Progenitor cell of endocrine pancreas (in vitro differentiated cells): ENCODE measurements around the gene RPL21. TPM values are rescaled to one million over a fixed set of nuclear protein-coding genes. Genes with fewer than 3 reads are reported as not detected.
A peak's percentile ranks its signal among the peaks of the same experiment; 100 is the strongest.

ENCODE experiments used
- DNase-seq: peaks from one replicate; pipeline ENCODE4 v3.0.0; 2021; ENCODE audit warnings: low spot score; ENCODE audit not compliant: unreplicated experiment
- H3K27ac Mint-ChIP-seq: 2 replicates; pipeline ENCODE4 v1.8.0; 2021; ENCODE audit warnings: mild to moderate bottlenecking, moderate library complexity, mixed read lengths
- H3K27me3 Mint-ChIP-seq: 2 replicates; pipeline ENCODE4 v1.8.0; 2021; ENCODE audit warnings: mixed read lengths
- H3K36me3 Mint-ChIP-seq: 2 replicates; pipeline ENCODE4 v1.8.0; 2022; ENCODE audit warnings: mixed read lengths; ENCODE audit not compliant: insufficient read depth
- H3K4me1 Mint-ChIP-seq: 2 replicates; pipeline ENCODE4 v1.8.0; 2021; ENCODE audit warnings: low read depth, mixed read lengths
- H3K4me3 Mint-ChIP-seq: 2 replicates; pipeline ENCODE4 v1.8.0; 2021; ENCODE audit warnings: low read depth, mild to moderate bottlenecking, moderate library complexity, mixed read lengths
- H3K9me3 Mint-ChIP-seq: 2 replicates; pipeline ENCODE4 v1.8.0; 2021; ENCODE audit warnings: low read depth, mixed read lengths
- CTCF ChIP-seq: fragments of 200-600 bp; sonication (generic); IDR thresholded peaks from one replicate; pipeline ENCODE4 v1.5.0; 2021; ENCODE audit warnings: antibody characterized with exemption, mild to moderate bottlenecking; ENCODE audit not compliant: unreplicated experiment
- total RNA-seq: library from RNA; stranded (reverse); gene quantifications from 2 replicates; pipeline ENCODE4 v1.2.1, GENCODE V29; 2021

RPL21 gene
- total RNA-seq, 1 donor from 2014 or later, result 742 TPM

DNA sequence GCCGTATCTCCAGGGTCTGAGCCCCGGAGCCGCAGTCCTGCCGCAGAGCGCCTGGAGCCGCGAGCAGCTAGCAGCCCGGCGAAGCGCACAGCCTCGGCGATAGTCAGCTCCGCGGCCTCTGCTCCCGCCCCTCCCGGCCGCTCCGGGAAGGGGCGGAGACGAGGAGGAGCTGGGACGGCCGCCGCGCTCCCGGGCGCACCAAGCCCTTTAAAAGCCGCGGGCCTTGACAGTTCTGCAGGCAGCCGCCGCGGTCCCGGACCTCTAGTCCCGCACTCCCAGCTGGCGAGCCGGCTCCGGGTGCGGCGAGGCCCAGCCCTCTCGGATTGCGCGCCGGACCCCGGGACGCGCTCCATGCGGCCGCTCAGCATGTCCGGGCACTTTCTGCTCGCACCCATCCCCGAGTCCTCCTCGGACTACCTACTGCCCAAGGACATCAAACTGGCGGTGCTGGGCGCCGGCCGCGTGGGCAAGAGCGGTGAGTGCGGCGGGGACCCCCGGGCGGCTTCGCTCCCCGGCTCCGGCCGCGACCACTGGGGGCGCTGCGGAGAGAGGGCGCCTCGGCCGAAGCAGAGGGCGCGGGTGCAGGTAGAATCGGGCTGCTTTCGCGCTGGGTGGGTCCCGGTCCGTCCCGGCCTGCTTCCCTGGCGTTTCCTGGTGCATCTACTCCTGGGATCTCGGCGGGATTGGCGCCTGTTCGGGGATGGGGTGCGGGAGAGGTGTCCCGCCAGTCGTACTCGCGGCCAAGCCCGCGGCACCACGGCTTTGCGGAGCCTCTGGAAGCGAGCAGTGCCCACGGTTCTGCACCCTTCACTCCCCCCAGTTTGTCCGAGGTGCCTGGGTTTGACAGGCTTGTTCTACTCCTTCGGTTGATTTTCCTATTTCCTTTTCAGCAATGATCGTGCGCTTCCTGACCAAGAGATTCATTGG, 19.5 kb downstream of the RPL21 start, which contains the start of gene RASL11A:
Gene RASL11A (plus strand): TSS at position 237 of the 927 bp plus-strand sequence. CDS start 115 bp downstream, at position 352.
- H3K36me3 Mint-ChIP-seq, result no peaks in the 10 kb centered on the region
- H3K27me3 Mint-ChIP-seq, result peaks cover 40% of the 10 kb centered on the region
- DNase-seq, result peak; percentile 77
- peak within 1 kb of the TSS; percentile 68 for H3K27ac Mint-ChIP-seq
- TF ChIP-seq CTCF, result peak; percentile 99
- no peaks in the 10 kb centered on the region for H3K9me3 Mint-ChIP-seq
- H3K4me3 Mint-ChIP-seq, result peak within 1 kb of the TSS; percentile 81
- peaks cover 9% of the 10 kb centered on the region for H3K4me1 Mint-ChIP-seq

DNA sequence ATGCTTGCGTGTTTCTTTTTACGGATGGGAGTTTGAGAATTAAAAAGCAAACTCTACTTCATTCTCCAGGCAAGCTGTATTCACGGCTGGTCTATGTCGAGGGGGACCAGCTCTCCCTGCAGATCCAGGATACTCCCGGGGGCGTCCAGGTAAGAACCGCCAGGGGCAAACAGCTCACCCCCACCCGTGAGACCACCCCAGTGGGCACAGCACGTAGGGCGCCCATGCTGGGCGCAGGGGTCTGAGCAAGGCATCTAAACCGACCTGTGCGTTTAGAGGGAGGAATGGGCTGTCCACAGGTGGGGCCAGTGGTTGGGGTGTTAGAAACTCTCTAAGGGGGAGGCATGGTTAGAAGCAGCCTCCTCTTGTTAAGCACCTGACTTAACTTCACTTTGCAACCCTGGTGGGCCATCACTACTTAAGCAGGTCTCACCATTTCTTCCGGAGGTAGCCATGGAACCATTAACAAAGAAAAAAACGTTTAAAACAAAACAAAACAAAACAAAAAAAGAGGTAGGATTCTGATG, 20.3 kb downstream of the RPL21 start:
- no peak for DNase-seq
- Mint-ChIP-seq H3K9me3 (no peaks in the 10 kb centered on the region), H3K27ac (no peak overlapping the region), H3K27me3 (peaks cover 43% of the 10 kb centered on the region), H3K4me1 (peaks cover 9% of the 10 kb centered on the region), H3K36me3 (no peaks in the 10 kb centered on the region), H3K4me3 (peak overlapping the region; percentile 81)
- TF ChIP-seq CTCF, result no peak

- Mint-ChIP-seq H3K36me3 (no peaks in the 10 kb centered on the region), H3K9me3 (no peaks in the 10 kb centered on the region)
These were observed 22.5 kb downstream of the RPL21 start for GRCh38 chr13:27273658-27274425.

DNA sequence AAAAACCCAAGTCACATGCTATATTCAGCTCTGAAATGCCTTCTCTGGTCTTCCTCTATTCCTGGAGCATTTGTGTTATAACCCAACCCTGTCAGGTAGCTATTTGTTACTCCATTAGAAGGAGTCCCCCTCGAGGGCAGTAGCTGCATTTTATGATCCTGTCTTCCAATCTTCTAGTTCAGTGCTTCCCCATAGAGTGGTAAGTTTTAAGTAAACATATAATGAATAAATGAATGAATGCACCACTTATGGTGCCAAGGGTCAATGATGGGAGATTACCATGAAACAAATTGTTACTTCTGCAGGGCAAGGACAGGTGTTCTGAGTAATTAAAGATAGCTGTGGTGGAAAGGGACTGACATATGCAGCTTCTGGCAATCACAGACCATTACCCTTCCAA, 23.3 kb downstream of the RPL21 start:
- Mint-ChIP-seq H3K4me3 (no peak overlapping the region), H3K27ac (no peak overlapping the region), H3K36me3 (no peaks in the 10 kb centered on the region), H3K27me3 (peaks cover 39% of the 10 kb centered on the region), H3K4me1 (peaks cover 9% of the 10 kb centered on the region), H3K9me3 (no peaks in the 10 kb centered on the region)
- no peak for TF ChIP-seq CTCF
- DNase-seq, result no peak

More at GRCh38 chr13:27273658-27274425, 22.5 kb downstream of the RPL21 start:
- H3K27me3 Mint-ChIP-seq, result peaks cover 39% of the 10 kb centered on the region
- TF ChIP-seq CTCF, result no peak
- H3K4me1 Mint-ChIP-seq, result peaks cover 9% of the 10 kb centered on the region
- no peak for DNase-seq
- no peak overlapping the region for H3K27ac Mint-ChIP-seq
- H3K4me3 Mint-ChIP-seq, result no peak overlapping the region

DNA sequence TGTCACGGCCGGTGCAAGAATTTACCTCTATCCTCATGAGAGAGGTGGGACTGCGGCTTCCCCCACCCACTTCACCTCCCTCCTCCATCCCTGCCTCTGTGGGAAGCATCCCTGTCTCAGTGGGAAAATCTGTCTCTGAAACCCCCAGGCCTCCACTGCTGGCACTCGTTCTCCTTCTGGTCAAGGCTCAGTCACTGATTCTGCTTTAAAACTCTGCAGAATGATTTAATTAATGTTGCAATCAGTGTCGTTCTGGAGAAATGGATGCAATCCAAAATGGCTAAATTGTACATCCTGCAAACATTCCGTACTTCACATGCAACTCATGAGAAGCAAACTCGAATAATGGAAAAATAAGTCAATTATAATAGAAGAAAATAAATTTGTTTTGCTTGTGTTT, 24.8 kb downstream of the RPL21 start:
- DNase-seq, result no peak
- Mint-ChIP-seq H3K27me3 (peaks cover 34% of the 10 kb centered on the region), H3K27ac (no peak overlapping the region), H3K36me3 (no peaks in the 10 kb centered on the region), H3K4me1 (peaks cover 6% of the 10 kb centered on the region), H3K9me3 (no peaks in the 10 kb centered on the region), H3K4me3 (no peak overlapping the region)
- TF ChIP-seq CTCF, result no peak
